K562 treated with DMSO at 1 percent for 48 hours (cell line): ENCODE data around the gene ABCC10. TPM values are rescaled to one million over a fixed set of nuclear protein-coding genes. Genes with fewer than 3 reads are reported as not detected.

ENCODE experiments used
- total RNA-seq: library from RNA; unstranded; fragments of 300-600 nt; gene quantifications from 2 replicates; pipeline ENCODE4 v1.2.3, GENCODE V29; 2022; ENCODE audit warnings: low replicate concordance; ENCODE audit errors: extremely low read depth

Gene ABCC10
- total RNA-seq, result not detected in 2 replicates

GRCh38 chr6:43427406-43428111, at the start of gene ABCC10:
TSS of gene ABCC10 (plus strand) at chr6:43427541. CDS start at chr6:43427979, 438 bp downstream.

GRCh38 chr6:43455531-43456428, 28.4 kb downstream of the ABCC10 start, which contains the start of gene DLK2:
TSS of gene DLK2 (minus strand) at chr6:43455548. CDS start at chr6:43454825, 723 bp downstream.

GRCh38 chr6:43477235-43478007, 50.1 kb downstream of the ABCC10 start, which contains the start of gene TJAP1:
TSS of gene TJAP1 (plus strand) at chr6:43477570. CDS start at chr6:43499002, 21,432 bp downstream.

Other genes starting within 250 kb of the ABCC10 start
- gene CUL9, start 245.3 kb upstream of the ABCC10 start, total RNA-seq, result not detected in 2 replicates
- not detected in 2 replicates for gene DNPH1, start 198.1 kb upstream of the ABCC10 start, total RNA-seq
- not detected in 2 replicates for gene TTBK1, start 184.1 kb upstream of the ABCC10 start, total RNA-seq
- gene SLC22A7, start 129.3 kb upstream of the ABCC10 start, total RNA-seq, result not detected in 2 replicates
- gene CRIP3, start 118.7 kb upstream of the ABCC10 start, total RNA-seq, result not detected in 2 replicates
- gene ZNF318, start 57.9 kb upstream of the ABCC10 start, total RNA-seq, result 43.1 TPM in 1 of 2 replicates, not detected in the other
- not detected in 2 replicates for gene DLK2, start 28.0 kb downstream of the ABCC10 start, total RNA-seq
- not detected in 2 replicates for gene TJAP1, start 50.0 kb downstream of the ABCC10 start, total RNA-seq
- not detected in 2 replicates for gene LRRC73, start 82.8 kb downstream of the ABCC10 start, total RNA-seq
- not detected in 2 replicates for gene YIPF3, start 89.4 kb downstream of the ABCC10 start, total RNA-seq
- not detected in 2 replicates for gene POLR1C, start 89.5 kb downstream of the ABCC10 start, total RNA-seq
- not detected in 2 replicates for gene XPO5, start 148.5 kb downstream of the ABCC10 start, total RNA-seq
- gene POLH, start 148.6 kb downstream of the ABCC10 start, total RNA-seq, result not detected in 2 replicates
- 179 TPM in 1 of 2 replicates, not detected in the other for gene GTPBP2, start 201.7 kb downstream of the ABCC10 start, total RNA-seq
- not detected in 2 replicates for gene MAD2L1BP, start 208.3 kb downstream of the ABCC10 start, total RNA-seq
- gene RSPH9, start 217.5 kb downstream of the ABCC10 start, total RNA-seq, result not detected in 2 replicates